Esophagus squamous epithelium (tissue), 4 donors: ENCODE measurements around the gene ENOX1.

Experiments used
- CTCF ChIP-seq, 6 experiments: fragments of 450-650 bp in 4 of 6; fragments of 200-600 bp in 2 of 6; sonication (generic) in 2 of 6; IDR thresholded peaks; one replicate each; pipeline ENCODE4 v1.5.1; 2016 to 2019; ENCODE audit warnings: antibody characterized with exemption in 6 of 6, mild to moderate bottlenecking in 4 of 6, moderate library complexity in 4 of 6
- POLR2A ChIP-seq, 4 donors: fragments of 450-650 bp; IDR thresholded peaks; one replicate each; pipeline ENCODE4 v1.6.1; 2017; ENCODE audit warnings: antibody characterized with exemption in 4 of 4, mild to moderate bottlenecking in 4 of 4, moderate library complexity in 3 of 4

- TF ChIP-seq CTCF (IDR thresholded peaks at IDR 0.05): no peak
- no peak for TF ChIP-seq POLR2A (IDR thresholded peaks at IDR 0.05)
Observed at GRCh38 chr13:43761616-43762315, 25.0 kb downstream of the ENOX1 start.
